Measurements from ENCODE around the gene NLK.

The NLK gene

GRCh38 chr17:28130472-28130871 lies 88.0 kb downstream of the NLK start:
- TF ChIP-seq CTCF (IDR thresholded peaks at IDR 0.05) = no peak
- H3K36me3 ChIP-seq = peaks cover 18% of the 10 kb centered on the region
- H3K27me3 ChIP-seq = no peaks in the 10 kb centered on the region

GRCh38 chr17:28131599-28131998 lies 89.1 kb downstream of the NLK start:
- no peaks in the 10 kb centered on the region for H3K4me1 ChIP-seq (ENCODE audit: control insufficient read depth in 1 of 2, insufficient read depth in 1 of 2, low read depth in 1 of 2, low read length in 1 of 2)

More at GRCh38 chr17:28130472-28130871, 88.0 kb downstream of the NLK start:
- Histone ChIP-seq H3K9me3 (no peaks in the 10 kb centered on the region), H3K4me1 (ENCODE audit: control insufficient read depth in 1 of 2, insufficient read depth in 1 of 2, low read depth in 1 of 2, low read length in 1 of 2) (no peaks in the 10 kb centered on the region), H3K27ac (no peak overlapping the region), H3K4me3 (ENCODE audit: low read depth in 1 of 2, low read length in 1 of 2) (no peak overlapping the region)

GRCh38 chr17:28133562-28133970 lies 91.1 kb downstream of the NLK start:
- no peaks in the 10 kb centered on the region for H3K27me3 ChIP-seq
- no peak for TF ChIP-seq CTCF (IDR thresholded peaks at IDR 0.05)
- no peak overlapping the region for H3K27ac ChIP-seq

More at GRCh38 chr17:28131599-28131998, 89.1 kb downstream of the NLK start:
- no peaks in the 10 kb centered on the region for H3K9me3 ChIP-seq
- peaks cover 18% of the 10 kb centered on the region for H3K36me3 ChIP-seq
- no peak overlapping the region for H3K27ac ChIP-seq
- no peak for TF ChIP-seq CTCF (IDR thresholded peaks at IDR 0.05)
- no peak overlapping the region for H3K4me3 ChIP-seq (ENCODE audit: low read depth in 1 of 2, low read length in 1 of 2)
- H3K27me3 ChIP-seq = no peaks in the 10 kb centered on the region

GRCh38 chr17:28136923-28137322 lies 94.4 kb downstream of the NLK start:
- no peaks in the 10 kb centered on the region for H3K27me3 ChIP-seq
- no peak overlapping the region for H3K27ac ChIP-seq
- H3K4me3 ChIP-seq (ENCODE audit: low read depth in 1 of 2, low read length in 1 of 2) = no peak overlapping the region
- H3K36me3 ChIP-seq = peaks cover 13% of the 10 kb centered on the region
- H3K9me3 ChIP-seq = no peaks in the 10 kb centered on the region
- TF ChIP-seq CTCF (IDR thresholded peaks at IDR 0.05) = no peak
- peaks cover 0 to 3% of the 10 kb centered on the region in 2 experiments for H3K4me1 ChIP-seq (ENCODE audit: control insufficient read depth in 1 of 2, insufficient read depth in 1 of 2, low read depth in 1 of 2, low read length in 1 of 2)

More at GRCh38 chr17:28133562-28133970, 91.1 kb downstream of the NLK start:
- Histone ChIP-seq H3K9me3 (no peaks in the 10 kb centered on the region), H3K4me3 (ENCODE audit: low read depth in 1 of 2, low read length in 1 of 2) (no peak overlapping the region), H3K4me1 (ENCODE audit: control insufficient read depth in 1 of 2, insufficient read depth in 1 of 2, low read depth in 1 of 2, low read length in 1 of 2) (peaks cover 0 to 2% of the 10 kb centered on the region in 2 experiments), H3K36me3 (peaks cover 13% of the 10 kb centered on the region)

GRCh38 chr17:28139822-28140221 lies 97.3 kb downstream of the NLK start:
- no peak for TF ChIP-seq CTCF (IDR thresholded peaks at IDR 0.05)
- Histone ChIP-seq H3K4me3 (ENCODE audit: low read depth in 1 of 2, low read length in 1 of 2) (no peak overlapping the region), H3K4me1 (ENCODE audit: control insufficient read depth in 1 of 2, insufficient read depth in 1 of 2, low read depth in 1 of 2, low read length in 1 of 2) (peaks cover 0 to 3% of the 10 kb centered on the region in 2 experiments), H3K27me3 (no peaks in the 10 kb centered on the region), H3K36me3 (peaks cover 12% of the 10 kb centered on the region), H3K9me3 (no peaks in the 10 kb centered on the region), H3K27ac (no peak overlapping the region)

- H3K27me3 ChIP-seq = no peaks in the 10 kb centered on the region
- H3K36me3 ChIP-seq = peaks cover 12% of the 10 kb centered on the region
- TF ChIP-seq CTCF (IDR thresholded peaks at IDR 0.05) = no peak
- no peak overlapping the region for H3K27ac ChIP-seq
- H3K4me1 ChIP-seq (ENCODE audit: control insufficient read depth in 1 of 2, insufficient read depth in 1 of 2, low read depth in 1 of 2, low read length in 1 of 2) = peaks cover 0 to 3% of the 10 kb centered on the region in 2 experiments
- H3K4me3 ChIP-seq (ENCODE audit: low read depth in 1 of 2, low read length in 1 of 2) = no peak overlapping the region
- no peaks in the 10 kb centered on the region for H3K9me3 ChIP-seq
These were observed 98.8 kb downstream of the NLK start for GRCh38 chr17:28141313-28141712.
